ENCODE data around the gene HS3ST6. TPM values are rescaled to one million over a fixed set of nuclear protein-coding genes. Genes with fewer than 3 reads are reported as not detected.

HS3ST6 gene
- total RNA-seq, 1 experiment from 2014 or later, result 1.0 TPM

DNA sequence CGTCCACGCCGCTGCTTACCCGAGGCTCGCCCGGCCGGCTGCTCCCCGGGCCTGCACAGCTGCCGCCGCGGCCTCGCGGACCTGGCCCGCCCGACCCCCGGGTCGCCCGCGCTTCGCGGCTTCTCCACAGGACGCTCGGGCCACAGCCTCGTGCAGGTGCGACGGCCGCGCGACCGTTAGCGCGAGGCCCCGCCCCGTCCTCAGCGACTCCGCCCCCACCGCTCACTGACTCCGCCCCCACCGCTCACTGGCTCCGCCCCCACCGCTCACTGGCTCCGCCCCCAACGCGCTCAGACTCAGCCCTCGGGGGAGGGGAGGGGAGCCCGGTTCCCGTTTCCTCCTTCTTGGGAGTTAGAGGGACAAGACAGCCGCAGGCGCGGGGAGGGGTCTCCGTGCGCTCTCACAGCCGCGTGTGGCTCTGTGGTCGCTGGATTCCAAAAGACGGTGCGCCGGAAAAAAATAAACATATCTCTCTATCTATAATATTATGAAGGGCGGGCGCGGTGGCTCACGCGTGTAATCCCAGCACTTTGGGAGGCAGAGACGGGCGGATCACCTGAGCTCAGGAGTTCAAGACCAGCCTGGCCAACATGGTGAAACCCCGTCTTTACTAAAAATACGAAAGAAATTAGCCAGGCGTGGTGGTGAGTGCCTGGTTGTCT is 46.1 kb downstream of the HS3ST6 start, which contains the start of gene MEIOB (continued):
- TF ChIP-seq IRF1 (CRISPR knock-in tag; IDR thresholded peaks at IDR 0.05) (no peak), TCF7 (CRISPR knock-in tag; IDR thresholded peaks at IDR 0.05; ENCODE audit: low read depth) (peak; percentile 89), JUN (CRISPR knock-in tag; IDR thresholded peaks at IDR 0.05) (no peak), HMGA2 (CRISPR knock-in tag; IDR thresholded peaks at IDR 0.05) (no peak), AFF4 (CRISPR knock-in tag; IDR thresholded peaks at IDR 0.05; ENCODE audit: borderline replicate concordance) (no peak), EMX1 (CRISPR knock-in tag; IDR thresholded peaks at IDR 0.05) (no peak), MYBL2 (CRISPR knock-in tag; IDR thresholded peaks at IDR 0.05) (peak; percentile 96)
- TF ChIP-seq, protein P1, sequence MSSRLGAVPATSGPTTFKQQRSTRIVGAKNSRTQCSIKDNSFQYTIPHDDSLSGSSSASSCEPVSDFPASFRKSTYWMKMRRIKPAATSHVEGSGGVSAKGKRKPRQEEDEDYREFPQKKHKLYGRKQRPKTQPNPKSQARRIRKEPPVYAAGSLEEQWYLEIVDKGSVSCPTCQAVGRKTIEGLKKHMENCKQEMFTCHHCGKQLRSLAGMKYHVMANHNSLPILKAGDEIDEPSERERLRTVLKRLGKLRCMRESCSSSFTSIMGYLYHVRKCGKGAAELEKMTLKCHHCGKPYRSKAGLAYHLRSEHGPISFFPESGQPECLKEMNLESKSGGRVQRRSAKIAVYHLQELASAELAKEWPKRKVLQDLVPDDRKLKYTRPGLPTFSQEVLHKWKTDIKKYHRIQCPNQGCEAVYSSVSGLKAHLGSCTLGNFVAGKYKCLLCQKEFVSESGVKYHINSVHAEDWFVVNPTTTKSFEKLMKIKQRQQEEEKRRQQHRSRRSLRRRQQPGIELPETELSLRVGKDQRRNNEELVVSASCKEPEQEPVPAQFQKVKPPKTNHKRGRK (CRISPR knock-in tag; IDR thresholded peaks at IDR 0.05; ENCODE audit: borderline replicate concordance), result no peak
- TF ChIP-seq, protein P2, sequence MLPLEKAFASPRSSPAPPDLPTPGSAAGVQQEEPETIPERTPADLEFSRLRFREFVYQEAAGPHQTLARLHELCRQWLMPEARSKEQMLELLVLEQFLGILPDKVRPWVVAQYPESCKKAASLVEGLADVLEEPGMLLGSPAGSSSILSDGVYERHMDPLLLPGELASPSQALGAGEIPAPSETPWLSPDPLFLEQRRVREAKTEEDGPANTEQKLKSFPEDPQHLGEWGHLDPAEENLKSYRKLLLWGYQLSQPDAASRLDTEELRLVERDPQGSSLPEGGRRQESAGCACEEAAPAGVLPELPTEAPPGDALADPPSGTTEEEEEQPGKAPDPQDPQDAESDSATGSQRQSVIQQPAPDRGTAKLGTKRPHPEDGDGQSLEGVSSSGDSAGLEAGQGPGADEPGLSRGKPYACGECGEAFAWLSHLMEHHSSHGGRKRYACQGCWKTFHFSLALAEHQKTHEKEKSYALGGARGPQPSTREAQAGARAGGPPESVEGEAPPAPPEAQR (CRISPR knock-in tag; IDR thresholded peaks at IDR 0.05), result no peak

DNA sequence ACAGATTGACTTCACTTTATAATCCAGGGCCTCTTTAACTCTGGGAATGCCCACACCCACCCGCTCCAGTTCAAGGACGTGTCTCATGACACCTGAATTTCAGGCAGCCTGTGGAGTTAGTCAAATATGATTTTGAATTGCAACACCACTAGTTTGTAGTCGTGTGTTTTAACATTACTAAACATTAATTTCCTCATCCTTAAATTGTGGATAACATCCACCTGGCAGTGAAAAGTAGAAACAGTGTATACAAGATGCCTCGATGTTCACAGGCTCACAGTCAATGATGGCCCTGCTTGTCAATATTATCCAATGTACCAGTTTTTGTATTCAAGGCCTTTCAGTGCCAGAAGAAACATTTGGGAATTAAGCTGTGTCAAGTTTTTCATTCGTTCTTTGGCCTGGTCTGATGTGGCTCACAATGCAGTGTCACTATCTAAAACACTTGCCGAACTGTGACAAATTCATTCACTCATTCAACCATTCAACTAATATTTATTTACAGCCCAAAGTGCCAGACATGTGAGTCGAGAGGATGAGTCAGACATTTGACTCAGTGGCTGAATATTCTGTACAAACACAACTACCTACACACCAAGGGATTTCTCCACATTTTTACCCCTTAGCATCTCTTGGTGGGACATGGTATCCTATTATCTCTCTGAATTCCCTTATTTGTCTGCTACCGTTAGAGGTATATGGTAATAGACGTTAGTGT is 47.7 kb downstream of the HS3ST6 start:
- ChIA-PET CTCF (interaction anchor here (0.7 to 1.0 kb wide), 3 partner anchors 53 to 71 kb away, joined by 3 to 4 read pairs (median 3); no protein-coding TSS in a partner anchor), POLR2A (interaction anchor here (0.7 kb wide), 1 partner anchor 71 kb away, joined by 7 read pairs; no protein-coding TSS in a partner anchor)
- no peaks in the 10 kb centered on the region for H3K36me3 Mint-ChIP-seq
- H3K4me3 Mint-ChIP-seq, result no peak overlapping the region
- H3K27ac Mint-ChIP-seq, result no peak overlapping the region
- no peaks in the 10 kb centered on the region; the same call in 1 of the 2 replicates for H3K4me1 Mint-ChIP-seq
- H3K27me3 Mint-ChIP-seq (ENCODE audit: low read depth), result peaks cover 35% of the 10 kb centered on the region
- no peak for DNase-seq (ENCODE audit: low spot score)
- TF ChIP-seq GABPB1 (CRISPR knock-in tag; IDR thresholded peaks at IDR 0.05), result 0 out of 2 replicates have a peak, but pooled peaks have one; percentile 29
- TF ChIP-seq, protein P3, sequence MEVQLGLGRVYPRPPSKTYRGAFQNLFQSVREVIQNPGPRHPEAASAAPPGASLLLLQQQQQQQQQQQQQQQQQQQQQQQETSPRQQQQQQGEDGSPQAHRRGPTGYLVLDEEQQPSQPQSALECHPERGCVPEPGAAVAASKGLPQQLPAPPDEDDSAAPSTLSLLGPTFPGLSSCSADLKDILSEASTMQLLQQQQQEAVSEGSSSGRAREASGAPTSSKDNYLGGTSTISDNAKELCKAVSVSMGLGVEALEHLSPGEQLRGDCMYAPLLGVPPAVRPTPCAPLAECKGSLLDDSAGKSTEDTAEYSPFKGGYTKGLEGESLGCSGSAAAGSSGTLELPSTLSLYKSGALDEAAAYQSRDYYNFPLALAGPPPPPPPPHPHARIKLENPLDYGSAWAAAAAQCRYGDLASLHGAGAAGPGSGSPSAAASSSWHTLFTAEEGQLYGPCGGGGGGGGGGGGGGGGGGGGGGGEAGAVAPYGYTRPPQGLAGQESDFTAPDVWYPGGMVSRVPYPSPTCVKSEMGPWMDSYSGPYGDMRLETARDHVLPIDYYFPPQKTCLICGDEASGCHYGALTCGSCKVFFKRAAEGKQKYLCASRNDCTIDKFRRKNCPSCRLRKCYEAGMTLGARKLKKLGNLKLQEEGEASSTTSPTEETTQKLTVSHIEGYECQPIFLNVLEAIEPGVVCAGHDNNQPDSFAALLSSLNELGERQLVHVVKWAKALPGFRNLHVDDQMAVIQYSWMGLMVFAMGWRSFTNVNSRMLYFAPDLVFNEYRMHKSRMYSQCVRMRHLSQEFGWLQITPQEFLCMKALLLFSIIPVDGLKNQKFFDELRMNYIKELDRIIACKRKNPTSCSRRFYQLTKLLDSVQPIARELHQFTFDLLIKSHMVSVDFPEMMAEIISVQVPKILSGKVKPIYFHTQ (CRISPR knock-in tag; IDR thresholded peaks at IDR 0.05), result no peak
- ATAC-seq, result no peak
- H3K9me3 Mint-ChIP-seq, result no peaks in the 10 kb centered on the region

Data from WTC11 (cell line).